ENCODE results near the gene ATP6V0E1.
"Not testable (repeated sequence)": the region's sequence is repeated elsewhere in the genome, so short reads cannot be mapped to it uniquely, and the experiment has no call there.

Gene ATP6V0E1

GRCh38 chr5:173042763-173043107, 59.2 kb downstream of the ATP6V0E1 start:
- H3K27ac Mint-ChIP-seq, result no peak overlapping the region

DNA sequence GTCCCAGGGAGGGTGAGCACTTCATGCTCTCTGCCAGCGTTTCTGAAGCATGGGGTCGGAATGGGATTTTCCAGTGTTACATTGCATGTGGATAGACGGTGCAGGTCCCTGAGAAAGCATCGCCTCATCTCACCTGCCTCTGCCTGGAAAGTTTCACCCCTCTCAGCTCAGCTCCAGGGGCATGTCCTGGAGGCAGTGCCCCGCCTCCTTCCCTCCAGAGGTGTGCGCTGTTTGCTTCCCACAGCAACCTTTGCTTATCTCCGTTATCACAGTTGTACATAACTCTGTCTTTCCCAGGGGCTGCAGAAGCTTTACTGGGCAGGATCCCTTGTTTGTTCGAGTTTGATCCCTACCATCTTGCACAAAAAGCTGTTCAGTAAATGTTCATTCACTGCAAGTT, 61.9 kb downstream of the ATP6V0E1 start:
- Mint-ChIP-seq H3K4me3 (no peak overlapping the region), H3K36me3 (ENCODE audit: low read depth) (peaks cover 2% of the 10 kb centered on the region), H3K4me1 (no peaks in the 10 kb centered on the region), H3K9me3 (peaks cover 2% of the 10 kb centered on the region), H3K27ac (no peak overlapping the region), H3K27me3 (ENCODE audit: low read depth) (peaks cover 8% of the 10 kb centered on the region)
- TF ChIP-seq, protein P1, sequence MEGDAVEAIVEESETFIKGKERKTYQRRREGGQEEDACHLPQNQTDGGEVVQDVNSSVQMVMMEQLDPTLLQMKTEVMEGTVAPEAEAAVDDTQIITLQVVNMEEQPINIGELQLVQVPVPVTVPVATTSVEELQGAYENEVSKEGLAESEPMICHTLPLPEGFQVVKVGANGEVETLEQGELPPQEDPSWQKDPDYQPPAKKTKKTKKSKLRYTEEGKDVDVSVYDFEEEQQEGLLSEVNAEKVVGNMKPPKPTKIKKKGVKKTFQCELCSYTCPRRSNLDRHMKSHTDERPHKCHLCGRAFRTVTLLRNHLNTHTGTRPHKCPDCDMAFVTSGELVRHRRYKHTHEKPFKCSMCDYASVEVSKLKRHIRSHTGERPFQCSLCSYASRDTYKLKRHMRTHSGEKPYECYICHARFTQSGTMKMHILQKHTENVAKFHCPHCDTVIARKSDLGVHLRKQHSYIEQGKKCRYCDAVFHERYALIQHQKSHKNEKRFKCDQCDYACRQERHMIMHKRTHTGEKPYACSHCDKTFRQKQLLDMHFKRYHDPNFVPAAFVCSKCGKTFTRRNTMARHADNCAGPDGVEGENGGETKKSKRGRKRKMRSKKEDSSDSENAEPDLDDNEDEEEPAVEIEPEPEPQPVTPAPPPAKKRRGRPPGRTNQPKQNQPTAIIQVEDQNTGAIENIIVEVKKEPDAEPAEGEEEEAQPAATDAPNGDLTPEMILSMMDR (IDR thresholded peaks at IDR 0.05; ENCODE audit: unreplicated experiment in 3 of 3), result no peak

More at GRCh38 chr5:173042763-173043107, 59.2 kb downstream of the ATP6V0E1 start:
- TF ChIP-seq, protein P1 (IDR thresholded peaks at IDR 0.05; ENCODE audit: unreplicated experiment in 3 of 3), result no peak
- peaks cover 4% of the 10 kb centered on the region for H3K27me3 Mint-ChIP-seq (ENCODE audit: low read depth)
- H3K36me3 Mint-ChIP-seq (ENCODE audit: low read depth), result peaks cover 11% of the 10 kb centered on the region
- H3K9me3 Mint-ChIP-seq, result peaks cover 8% of the 10 kb centered on the region
- H3K4me3 Mint-ChIP-seq, result no peak overlapping the region
- H3K4me1 Mint-ChIP-seq, result no peaks in the 10 kb centered on the region

GRCh38 chr5:173047096-173047837, 63.7 kb downstream of the ATP6V0E1 start:
- H3K9me3 Mint-ChIP-seq; H3K36me3 Mint-ChIP-seq (ENCODE audit: low read depth); H3K4me3 Mint-ChIP-seq; H3K4me1 Mint-ChIP-seq; H3K27ac Mint-ChIP-seq: not testable (repeated sequence)
- peaks cover 16% of the 10 kb centered on the region for H3K27me3 Mint-ChIP-seq (ENCODE audit: low read depth)

DNA sequence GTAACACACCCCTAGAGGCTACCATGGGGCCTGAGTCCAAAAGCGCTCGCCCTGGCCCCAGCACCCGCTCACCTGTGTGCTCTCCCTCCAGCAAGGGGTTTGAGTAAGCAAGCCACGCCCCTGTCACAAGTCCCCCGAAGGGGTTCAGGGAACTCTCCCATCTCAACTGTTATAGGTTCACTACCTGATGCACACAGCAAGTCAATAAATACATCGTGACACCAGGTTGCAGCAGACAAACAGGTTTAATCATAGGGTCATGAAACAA, 64.2 kb downstream of the ATP6V0E1 start:
- Mint-ChIP-seq H3K36me3 (ENCODE audit: low read depth) (no peaks in the 10 kb centered on the region), H3K4me3 (no peak overlapping the region), H3K9me3 (no peaks in the 10 kb centered on the region), H3K27ac (no peak overlapping the region), H3K27me3 (ENCODE audit: low read depth) (peaks cover 16% of the 10 kb centered on the region), H3K4me1 (peaks cover 6% of the 10 kb centered on the region)
- TF ChIP-seq, protein P1 (IDR thresholded peaks at IDR 0.05; ENCODE audit: unreplicated experiment in 3 of 3), result no peak

DNA sequence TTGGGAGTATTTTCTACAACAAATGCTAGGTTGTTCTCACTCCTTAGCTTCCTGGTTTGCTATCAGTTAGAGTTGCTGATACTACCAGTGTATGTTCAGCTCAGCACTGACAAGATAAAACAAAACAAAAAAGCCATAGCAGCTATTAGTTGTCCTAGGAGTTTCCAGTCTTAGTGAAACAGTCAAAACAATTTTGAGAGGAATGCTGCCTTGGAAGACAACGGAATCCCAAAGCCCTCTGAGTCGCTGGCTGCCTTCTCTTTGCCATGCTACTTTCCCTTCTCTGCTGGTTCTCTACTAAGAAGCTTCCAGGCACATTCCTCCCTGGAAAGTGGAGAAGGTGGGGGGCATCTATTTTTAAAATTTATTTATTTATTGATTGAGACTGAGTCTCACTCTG, 67.2 kb downstream of the ATP6V0E1 start:
- H3K4me3 Mint-ChIP-seq, result peak overlapping the region in 1 of 3 experiments; percentile 20
- H3K27ac Mint-ChIP-seq, result peak overlapping the region in 2 of 3 experiments; percentile 8 to 61
- no peaks in the 10 kb centered on the region for H3K9me3 Mint-ChIP-seq
- H3K4me1 Mint-ChIP-seq, result peaks cover 12% of the 10 kb centered on the region
- H3K27me3 Mint-ChIP-seq (ENCODE audit: low read depth), result peaks cover 16% of the 10 kb centered on the region
- no peaks in the 10 kb centered on the region for H3K36me3 Mint-ChIP-seq (ENCODE audit: low read depth)
- TF ChIP-seq, protein P1 (IDR thresholded peaks at IDR 0.05; ENCODE audit: unreplicated experiment in 3 of 3), result no peak

GRCh38 chr5:173051746-173052145, 68.2 kb downstream of the ATP6V0E1 start:
- TF ChIP-seq, protein P1 (IDR thresholded peaks at IDR 0.05; ENCODE audit: unreplicated experiment in 3 of 3), result no peak
- H3K27me3 Mint-ChIP-seq (ENCODE audit: low read depth), result peaks cover 16% of the 10 kb centered on the region
- H3K27ac Mint-ChIP-seq, result no peak overlapping the region
- no peaks in the 10 kb centered on the region for H3K36me3 Mint-ChIP-seq (ENCODE audit: low read depth)
- no peaks in the 10 kb centered on the region for H3K9me3 Mint-ChIP-seq
- H3K4me3 Mint-ChIP-seq, result peak overlapping the region in 1 of 3 experiments; percentile 61
- H3K4me1 Mint-ChIP-seq, result peaks cover 12% of the 10 kb centered on the region

Data from nephron (organoid).